WTC11 (cell line): Measurements from ENCODE around the gene ALK. TPM values are rescaled to one million over a fixed set of nuclear protein-coding genes. Genes with fewer than 3 reads are reported as not detected.

Experiments used
- ATAC-seq: fragments of 200-7000 bp; cut with Tn5 transposase; 2 replicates; pipeline ENCODE4 v1.10.0; 2021; ENCODE audit warnings: mild to moderate bottlenecking, moderate library complexity
- CTCF ChIA-PET: fragments of 300-600 bp; sonication (Branson Sonifier 250); formaldehyde crosslinking; loops from one replicate; lab custom pipeline; 2021; ENCODE audit warnings: antibody characterized with exemption; lab: Charles Lee
- POLR2A ChIA-PET: fragments of 350-600 bp; sonication (Branson Sonifier 250); formaldehyde crosslinking; loops from one replicate; lab custom pipeline; 2021; ENCODE audit warnings: antibody characterized with exemption; lab: Charles Lee
- DNase-seq: peaks from one replicate; pipeline ENCODE4 v3.0.0; 2021; ENCODE audit warnings: low spot score
- H3K27ac Mint-ChIP-seq: 2 replicates; pipeline ENCODE4 v1.8.0; 2021; ENCODE audit warnings: mixed read lengths
- H3K27me3 Mint-ChIP-seq: 2 replicates; pipeline ENCODE4 v1.8.0; 2021; ENCODE audit warnings: low read depth, mild to moderate bottlenecking, moderate library complexity, mixed read lengths
- H3K36me3 Mint-ChIP-seq: 2 replicates; pipeline ENCODE4 v1.8.0; 2021; ENCODE audit warnings: mixed read lengths
- H3K4me1 Mint-ChIP-seq: 2 replicates; pipeline ENCODE4 v1.8.0; 2022; ENCODE audit warnings: mixed read lengths
- H3K4me3 Mint-ChIP-seq: 2 replicates; pipeline ENCODE4 v1.8.0; 2021; ENCODE audit warnings: mild to moderate bottlenecking, moderate library complexity, mixed read lengths
- H3K9me3 Mint-ChIP-seq: 2 replicates; pipeline ENCODE4 v1.8.0; 2021; ENCODE audit warnings: mixed read lengths
- AR ChIP-seq: fragments of 250-450 bp; sonication (Bioruptor Pico); IDR thresholded peaks from 2 replicates; pipeline ENCODE4 v1.9.0; 2021; ENCODE audit warnings: mild to moderate bottlenecking
- ATF1 ChIP-seq: sonication (generic); formaldehyde crosslinking; IDR thresholded peaks from 2 replicates; pipeline ENCODE4 v1.8.1; 2023; ENCODE audit warnings: mild to moderate bottlenecking, moderate library complexity, missing genetic modification reagents
- ATF6 ChIP-seq: sonication (generic); formaldehyde crosslinking; IDR thresholded peaks from 2 replicates; pipeline ENCODE4 v1.8.1; 2023; ENCODE audit warnings: mild to moderate bottlenecking, missing genetic modification reagents
- CREB1 ChIP-seq: sonication (generic); formaldehyde crosslinking; IDR thresholded peaks from 2 replicates; pipeline ENCODE4 v1.8.0; 2023; ENCODE audit warnings: mild to moderate bottlenecking, missing genetic modification reagents
- E2F4 ChIP-seq: sonication (generic); formaldehyde crosslinking; IDR thresholded peaks from 2 replicates; pipeline ENCODE4 v1.8.1; 2022; ENCODE audit warnings: low read depth, mild to moderate bottlenecking, moderate library complexity, missing genetic modification reagents, borderline replicate concordance
- E2F5 ChIP-seq: sonication (generic); formaldehyde crosslinking; IDR thresholded peaks from 2 replicates; pipeline ENCODE4 v1.8.1; 2022; ENCODE audit warnings: mild to moderate bottlenecking, moderate library complexity, missing genetic modification reagents
- EMX1 ChIP-seq: fragments of 250-450 bp; sonication (Bioruptor Pico); IDR thresholded peaks from 2 replicates; pipeline ENCODE4 v1.8.0; 2021; ENCODE audit warnings: mild to moderate bottlenecking
- ERG ChIP-seq: fragments of 250-450 bp; sonication (Bioruptor Pico); IDR thresholded peaks from 2 replicates; pipeline ENCODE4 v1.8.0; 2021; ENCODE audit warnings: mild to moderate bottlenecking
- FOXK1 ChIP-seq: sonication (generic); formaldehyde crosslinking; IDR thresholded peaks from 2 replicates; pipeline ENCODE4 v1.8.0; 2022; ENCODE audit warnings: mild to moderate bottlenecking, moderate library complexity, missing genetic modification reagents
- GRHL2 ChIP-seq: fragments of 250-450 bp; sonication (Bioruptor Pico); IDR thresholded peaks from 2 replicates; pipeline ENCODE4 v1.8.0; 2022; ENCODE audit warnings: mild to moderate bottlenecking, moderate library complexity; ENCODE audit not compliant: insufficient replicate concordance, severe bottlenecking
- GTF2I ChIP-seq: fragments of 250-450 bp; sonication (Bioruptor Pico); conservative IDR thresholded peaks from 2 replicates; pipeline ENCODE4 v1.4.0; 2021; ENCODE audit warnings: mild to moderate bottlenecking
- IRF2 ChIP-seq: sonication (generic); formaldehyde crosslinking; IDR thresholded peaks from 2 replicates; pipeline ENCODE4 v1.8.0; 2022; ENCODE audit warnings: low read depth, missing genetic modification reagents, borderline replicate concordance
- JAZF1 ChIP-seq: fragments of 250-450 bp; sonication (Bioruptor Pico); IDR thresholded peaks from 2 replicates; pipeline ENCODE4 v1.9.0; 2021; ENCODE audit warnings: moderate library complexity, mild to moderate bottlenecking, inconsistent platforms
- MYBL2 ChIP-seq: sonication (generic); formaldehyde crosslinking; IDR thresholded peaks from 2 replicates; pipeline ENCODE4 v1.8.1; 2023; ENCODE audit warnings: mild to moderate bottlenecking, moderate library complexity, missing genetic modification reagents
- NR1H2 ChIP-seq: sonication (generic); formaldehyde crosslinking; IDR thresholded peaks from 2 replicates; pipeline ENCODE4 v1.9.0; 2021; ENCODE audit warnings: mild to moderate bottlenecking, moderate library complexity, missing genetic modification reagents
- PRRX2 ChIP-seq: fragments of 250-450 bp; sonication (Bioruptor Pico); IDR thresholded peaks from 2 replicates; pipeline ENCODE4 v1.8.0; 2021; ENCODE audit warnings: mild to moderate bottlenecking
- RELA ChIP-seq: sonication (generic); formaldehyde crosslinking; IDR thresholded peaks from 2 replicates; pipeline ENCODE4 v1.8.1; 2022; ENCODE audit warnings: missing genetic modification reagents, mild to moderate bottlenecking, borderline replicate concordance
- RORB ChIP-seq: fragments of 250-450 bp; sonication (Bioruptor Pico); IDR thresholded peaks from 2 replicates; pipeline ENCODE4 v1.9.0; 2021; ENCODE audit warnings: mild to moderate bottlenecking
- SMAD3 ChIP-seq: sonication (generic); formaldehyde crosslinking; IDR thresholded peaks from 2 replicates; pipeline ENCODE4 v1.8.0; 2022; ENCODE audit warnings: missing genetic modification reagents, mild to moderate bottlenecking, borderline replicate concordance
- TCF7 ChIP-seq: sonication (generic); formaldehyde crosslinking; IDR thresholded peaks from 2 replicates; pipeline ENCODE4 v1.8.0; 2022; ENCODE audit warnings: mild to moderate bottlenecking, low read depth, missing genetic modification reagents, moderate library complexity
- USF1 ChIP-seq: sonication (generic); formaldehyde crosslinking; IDR thresholded peaks from 2 replicates; pipeline ENCODE4 v1.8.0; 2022; ENCODE audit warnings: mild to moderate bottlenecking, missing genetic modification reagents
- USF2 ChIP-seq: sonication (generic); formaldehyde crosslinking; IDR thresholded peaks from 2 replicates; pipeline ENCODE4 v1.8.1; 2023; ENCODE audit warnings: mild to moderate bottlenecking, missing genetic modification reagents, moderate library complexity
- ZBTB21 ChIP-seq: sonication (generic); formaldehyde crosslinking; IDR thresholded peaks from 2 replicates; pipeline ENCODE4 v1.8.1; 2023; ENCODE audit warnings: mild to moderate bottlenecking, missing genetic modification reagents, borderline replicate concordance
- ZNF416 ChIP-seq: fragments of 250-450 bp; sonication (Bioruptor Pico); IDR thresholded peaks from 2 replicates; pipeline ENCODE4 v1.9.0; 2021; ENCODE audit warnings: mild to moderate bottlenecking, inconsistent platforms
- ZSCAN18 ChIP-seq: fragments of 250-450 bp; sonication (Bioruptor Pico); IDR thresholded peaks from 2 replicates; pipeline ENCODE4 v2.1.2; 2022; ENCODE audit warnings: mild to moderate bottlenecking, moderate library complexity
- total RNA-seq: library from RNA; stranded (reverse); gene quantifications from 3 replicates; pipeline ENCODE4 v1.2.3, GENCODE V29; 2021

The ALK gene
- total RNA-seq, 1 experiment from 2014 or later, result not detected

- no peak for ATAC-seq
- TF ChIP-seq JAZF1 (no peak), ZSCAN18 (no peak), MYBL2 (CRISPR knock-in tag) (no peak), CREB1 (CRISPR knock-in tag) (no peak), RELA (no peak), ATF6 (no peak), USF1 (CRISPR knock-in tag) (no peak), GTF2I (CRISPR knock-in tag) (no peak), FOXK1 (CRISPR knock-in tag) (no peak), IRF2 (CRISPR knock-in tag) (no peak), USF2 (CRISPR knock-in tag) (no peak), RORB (no peak)
- TF ChIP-seq, all 79 proteins: peak for 0
- Mint-ChIP-seq H3K27ac (no peak overlapping the region), H3K9me3 (peaks cover 6% of the 10 kb centered on the region), H3K4me1 (peaks cover 14% of the 10 kb centered on the region), H3K27me3 (no peaks in the 10 kb centered on the region), H3K36me3 (no peaks in the 10 kb centered on the region), H3K4me3 (no peak overlapping the region)
- CTCF ChIA-PET, result no interaction called here
- no peak for DNase-seq
- POLR2A ChIA-PET, result no interaction called here
Measured at GRCh38 chr2:29797916-29798315, 123.5 kb downstream of the ALK start.

- Mint-ChIP-seq H3K4me3 (no peak overlapping the region), H3K9me3 (peaks cover 10% of the 10 kb centered on the region), H3K27me3 (no peaks in the 10 kb centered on the region), H3K4me1 (peaks cover 14% of the 10 kb centered on the region), H3K27ac (no peak overlapping the region), H3K36me3 (no peaks in the 10 kb centered on the region)
- ChIA-PET POLR2A (no interaction called here), CTCF (interaction anchor here (0.9 kb wide), 1 partner anchor 487 kb away, joined by 3 read pairs; no protein-coding TSS in a partner anchor)
- ATAC-seq (no peak; the same call in 1 of the 2 replicates), DNase-seq (no peak)
- TF ChIP-seq AR, result no peak
- no peak for TF ChIP-seq ZNF416 (CRISPR knock-in tag)
- no peak for TF ChIP-seq E2F4
- TF ChIP-seq ZBTB21 (CRISPR knock-in tag), result no peak
- TF ChIP-seq ERG (CRISPR knock-in tag), result no peak
- no peak for TF ChIP-seq SMAD3 (CRISPR knock-in tag)
- no peak for TF ChIP-seq ATF1 (CRISPR knock-in tag)
- no peak for TF ChIP-seq EMX1 (CRISPR knock-in tag)
- no peak for TF ChIP-seq NR1H2
- no peak for TF ChIP-seq E2F5
- no peak for TF ChIP-seq PRRX2 (CRISPR knock-in tag)
- TF ChIP-seq TCF7, result no peak
- TF ChIP-seq GRHL2, result no peak
- TF ChIP-seq USF1 (CRISPR knock-in tag), result no peak
Measured at GRCh38 chr2:29796446-29796845, 124.9 kb downstream of the ALK start.
